ENCODE results near the gene GNAL.
"Not testable (repeated sequence)": the region's sequence is repeated elsewhere in the genome, so short reads cannot be mapped to it uniquely, and the experiment has no call there.

The GNAL gene

DNA sequence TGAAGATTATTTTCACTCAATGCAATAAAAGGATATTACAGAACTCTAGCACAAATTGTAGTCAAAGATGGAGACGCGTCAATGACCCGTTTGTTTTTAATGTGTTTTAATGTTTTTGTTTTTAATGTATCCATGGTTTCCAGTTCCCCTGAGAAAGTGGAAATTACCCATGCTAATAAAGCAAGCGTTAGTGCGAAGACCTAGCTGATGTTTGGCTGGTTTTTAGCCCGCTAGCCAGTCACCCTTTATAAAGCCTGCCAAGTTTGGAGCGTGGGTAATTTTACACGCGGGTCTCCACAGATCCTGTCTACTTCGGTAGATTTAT lies 161.7 kb downstream of the GNAL start:
- DNase-seq (ENCODE audit: low read depth): no peak

DNA sequence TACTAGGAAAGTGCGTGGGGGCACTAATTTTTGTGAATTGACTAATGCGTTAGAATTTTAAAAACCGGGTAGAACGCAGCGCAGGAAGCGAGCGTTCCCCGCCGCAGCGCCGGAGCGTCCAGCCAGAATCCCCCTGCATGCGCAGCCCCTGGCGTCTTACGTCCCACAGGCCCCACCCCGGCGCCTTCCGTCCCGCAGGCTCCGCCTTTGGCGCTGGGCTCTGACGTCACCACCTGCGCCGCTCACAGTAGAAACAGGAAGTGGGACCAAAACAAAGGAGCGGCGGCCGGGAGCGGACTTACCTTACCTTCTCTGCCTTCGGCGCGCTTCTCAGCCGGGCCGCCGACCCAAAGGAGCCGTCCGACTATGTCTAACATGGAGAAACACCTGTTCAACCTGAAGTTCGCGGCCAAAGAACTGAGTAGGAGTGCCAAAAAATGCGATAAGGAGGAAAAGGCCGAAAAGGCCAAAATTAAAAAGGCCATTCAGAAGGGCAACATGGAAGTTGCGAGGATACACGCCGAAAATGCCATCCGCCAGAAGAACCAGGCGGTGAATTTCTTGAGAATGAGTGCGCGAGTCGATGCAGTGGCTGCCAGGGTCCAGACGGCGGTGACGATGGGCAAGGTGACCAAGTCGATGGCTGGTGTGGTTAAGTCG lies 162.2 kb downstream of the GNAL start, which contains the start of gene CHMP1B:
CHMP1B (plus strand) TSS at position 268 of the 660 bp plus-strand sequence; CDS start at position 367, 99 bp downstream.
- peak; percentile 96 for DNase-seq (ENCODE audit: low read depth)

DNA sequence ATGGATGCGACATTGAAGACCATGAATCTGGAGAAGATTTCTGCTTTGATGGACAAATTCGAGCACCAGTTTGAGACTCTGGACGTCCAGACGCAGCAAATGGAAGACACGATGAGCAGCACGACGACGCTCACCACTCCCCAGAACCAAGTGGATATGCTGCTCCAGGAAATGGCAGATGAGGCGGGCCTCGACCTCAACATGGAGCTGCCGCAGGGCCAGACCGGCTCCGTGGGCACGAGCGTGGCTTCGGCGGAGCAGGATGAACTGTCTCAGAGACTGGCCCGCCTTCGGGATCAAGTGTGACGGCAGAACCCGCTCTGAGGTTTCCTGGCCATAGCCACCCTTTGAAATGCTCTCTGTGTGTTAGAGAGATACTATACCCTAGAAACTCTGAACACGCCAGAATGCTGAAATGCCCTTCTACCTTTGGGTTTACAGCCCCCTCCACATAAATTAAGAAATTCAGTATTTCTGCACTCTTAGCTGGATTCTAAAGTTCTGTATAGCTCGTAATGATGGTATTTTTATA lies 162.8 kb downstream of the GNAL start:
- DNase-seq (ENCODE audit: low read depth): peak; percentile 26

DNA sequence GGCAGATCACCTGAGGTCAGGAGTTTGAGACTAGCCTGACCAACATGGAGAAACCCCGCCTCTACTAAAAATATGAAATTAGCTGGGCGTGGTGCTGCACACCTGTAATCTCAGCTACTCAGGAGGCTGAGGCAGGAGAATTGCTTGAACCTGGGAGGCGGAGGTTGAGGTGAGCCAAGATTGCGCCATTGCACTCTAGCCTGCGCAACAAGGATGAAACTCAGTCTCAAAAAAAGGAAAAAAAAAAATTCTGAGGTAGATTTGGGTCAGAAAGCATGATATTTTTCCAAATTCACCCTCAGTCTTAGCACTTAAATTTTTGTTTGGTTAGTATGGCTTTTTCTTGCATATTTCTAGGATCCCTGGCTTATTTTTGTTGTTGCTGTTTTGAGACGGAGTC lies 165.5 kb downstream of the GNAL start:
- not testable (repeated sequence) for DNase-seq (ENCODE audit: low read depth)

DNA sequence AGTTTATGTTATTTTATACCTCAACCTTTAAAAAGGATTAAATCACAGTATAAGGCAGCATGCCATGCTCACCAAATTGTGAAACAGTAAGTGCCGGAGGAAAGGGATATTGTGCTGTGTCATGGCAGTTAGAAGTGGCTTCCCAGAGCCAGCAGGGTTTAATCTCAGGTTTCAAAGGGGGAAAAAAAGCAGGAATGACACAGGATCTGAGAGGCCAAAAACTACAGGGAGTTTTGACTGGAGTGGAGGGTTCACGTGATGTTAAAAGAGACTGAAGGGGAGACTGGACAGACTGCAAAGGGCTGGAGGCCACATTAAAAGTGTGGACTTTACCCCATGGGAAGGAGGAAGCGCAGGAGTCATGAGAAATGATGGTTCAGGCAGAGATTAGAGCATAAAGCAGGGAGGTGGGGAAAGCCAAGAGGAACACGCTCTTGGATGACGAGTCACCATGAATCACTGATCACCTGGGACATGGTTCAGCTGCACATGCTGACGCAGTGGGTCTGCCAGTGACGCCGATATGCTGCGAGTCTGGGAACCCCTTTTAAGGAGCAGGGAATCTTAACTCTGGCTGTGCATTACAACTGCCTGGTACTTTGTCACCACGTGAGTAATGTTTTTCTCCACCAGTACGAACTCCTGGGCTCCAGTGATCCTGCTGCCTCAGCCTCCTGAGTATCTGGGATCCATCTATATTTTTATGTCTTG lies 168.3 kb downstream of the GNAL start:
- no peak for DNase-seq (ENCODE audit: low read depth)

DNA sequence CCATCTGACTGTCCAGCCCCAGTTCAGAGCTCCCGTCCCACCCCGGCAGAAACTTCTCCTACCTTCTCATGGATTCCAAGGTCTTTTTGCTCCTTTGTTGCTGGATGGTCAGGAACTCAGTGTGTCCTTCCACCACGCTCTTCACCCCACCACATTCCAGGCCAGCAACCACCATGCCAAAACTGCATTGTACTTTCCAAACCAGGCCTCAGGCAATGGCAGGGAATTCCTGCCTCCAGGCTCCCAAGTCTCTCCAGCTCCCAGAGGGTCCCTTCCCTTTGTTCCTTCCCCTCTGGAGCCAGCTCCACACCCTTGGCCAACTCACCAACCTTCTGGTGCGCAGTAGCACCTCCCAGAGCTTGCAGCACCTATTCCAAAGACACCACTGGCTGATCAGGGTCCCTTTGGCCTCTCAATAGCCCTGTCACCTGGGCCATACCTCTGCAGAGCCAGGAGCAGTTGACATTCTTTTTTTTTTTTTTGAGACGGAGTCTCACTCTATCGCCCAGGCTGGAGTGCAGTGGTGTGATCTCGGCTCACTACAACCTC lies 170.3 kb downstream of the GNAL start:
- no peak for DNase-seq (ENCODE audit: low read depth)

DNA sequence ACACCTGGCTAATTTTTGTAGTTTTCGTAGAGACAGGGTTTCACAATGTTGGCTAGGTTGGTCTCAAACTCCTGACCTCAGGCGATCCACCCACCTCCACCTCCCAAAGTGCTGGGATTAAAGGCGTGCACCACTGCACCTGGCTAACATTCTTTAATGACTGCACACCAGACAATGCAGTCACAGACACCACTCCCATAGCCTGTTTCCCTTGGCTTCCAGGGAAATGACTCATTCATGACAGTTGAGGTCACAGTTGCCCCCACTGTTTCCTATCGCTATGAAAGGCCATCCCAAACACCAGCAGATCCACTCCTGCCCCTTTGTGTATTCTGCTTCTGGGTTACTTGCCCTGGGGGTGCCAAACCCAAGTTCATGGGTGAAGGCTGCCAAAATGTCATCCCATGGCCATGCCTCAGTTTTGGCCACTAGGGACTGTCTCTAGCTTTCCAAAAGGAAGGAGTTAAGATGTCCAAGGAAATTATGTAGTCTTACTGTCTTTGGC lies 170.9 kb downstream of the GNAL start:
- DNase-seq (ENCODE audit: low read depth): no peak

DNA sequence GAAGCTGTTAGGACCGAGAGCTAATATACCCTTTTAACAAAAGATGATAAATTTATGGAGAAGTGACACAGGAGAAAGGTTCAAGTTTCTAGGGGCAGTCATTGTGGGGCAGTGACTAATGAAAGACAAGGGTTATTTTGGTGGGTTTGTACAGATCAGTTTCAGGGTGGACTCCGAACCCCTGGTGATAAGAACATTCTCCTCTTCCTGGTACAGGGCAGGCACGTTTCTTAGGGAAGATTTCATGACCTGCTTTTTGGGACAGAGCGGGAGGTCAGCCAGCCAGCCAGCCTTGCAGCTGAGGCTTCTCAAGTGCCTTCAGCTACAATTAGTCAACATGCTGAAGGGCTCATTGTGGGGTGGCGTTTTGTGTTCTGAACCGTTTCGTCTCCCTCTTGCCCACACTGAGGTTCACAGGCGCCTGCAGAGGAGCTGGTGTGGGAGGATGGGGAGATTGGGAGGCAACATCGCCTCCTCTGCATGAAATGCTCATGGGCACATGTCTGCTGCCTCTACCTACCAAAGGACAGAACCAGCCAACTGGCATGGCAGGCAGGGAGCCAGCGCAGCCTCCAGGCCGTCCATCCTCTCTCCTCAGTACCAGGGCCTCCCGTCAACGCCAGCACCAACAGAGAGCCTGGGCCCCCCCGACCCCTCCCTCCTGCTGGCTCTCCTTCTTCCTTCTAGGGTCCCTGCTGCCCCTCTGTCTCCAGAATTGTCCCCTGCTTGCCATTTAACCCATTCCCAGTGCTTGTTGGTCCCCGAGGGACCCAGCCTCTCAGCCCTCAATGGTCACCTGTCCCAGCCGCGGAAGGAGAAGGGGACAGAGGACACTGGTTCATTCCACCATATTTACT lies 171.8 kb downstream of the GNAL start:
- no peak for DNase-seq (ENCODE audit: low read depth)

DNA sequence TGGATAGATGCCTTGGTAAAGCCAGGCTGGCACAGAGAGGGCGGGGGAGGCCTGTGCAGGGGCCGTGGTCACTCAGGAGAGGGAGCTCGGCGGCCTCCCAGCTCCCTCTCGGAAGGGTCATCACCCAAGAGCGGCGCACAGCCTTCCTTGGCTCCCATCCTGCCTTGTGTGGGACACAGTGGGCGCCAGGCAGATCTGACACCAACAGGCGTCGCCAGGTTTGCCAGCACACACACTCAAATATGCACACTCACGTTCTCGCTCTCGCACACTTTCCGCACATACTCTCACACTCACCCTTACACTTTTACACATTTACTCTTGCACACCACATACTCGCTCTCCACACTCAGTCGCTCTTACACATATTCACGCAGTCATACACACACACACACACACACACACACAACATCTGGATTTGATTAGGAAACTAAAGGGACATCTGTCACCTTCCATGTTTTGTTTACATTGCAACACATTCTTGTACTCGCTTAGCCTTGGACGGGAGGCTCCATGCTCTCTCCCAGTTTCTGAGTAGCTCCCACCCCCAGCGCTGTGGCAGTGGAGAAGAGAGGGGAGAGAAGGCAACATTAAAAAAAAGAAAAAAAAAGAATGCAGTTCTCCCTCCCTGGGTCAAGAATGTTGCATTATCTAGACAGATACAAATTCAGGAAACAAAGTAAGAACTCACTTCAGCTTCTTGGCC lies 172.7 kb downstream of the GNAL start:
- DNase-seq (ENCODE audit: low read depth): no peak

DNA sequence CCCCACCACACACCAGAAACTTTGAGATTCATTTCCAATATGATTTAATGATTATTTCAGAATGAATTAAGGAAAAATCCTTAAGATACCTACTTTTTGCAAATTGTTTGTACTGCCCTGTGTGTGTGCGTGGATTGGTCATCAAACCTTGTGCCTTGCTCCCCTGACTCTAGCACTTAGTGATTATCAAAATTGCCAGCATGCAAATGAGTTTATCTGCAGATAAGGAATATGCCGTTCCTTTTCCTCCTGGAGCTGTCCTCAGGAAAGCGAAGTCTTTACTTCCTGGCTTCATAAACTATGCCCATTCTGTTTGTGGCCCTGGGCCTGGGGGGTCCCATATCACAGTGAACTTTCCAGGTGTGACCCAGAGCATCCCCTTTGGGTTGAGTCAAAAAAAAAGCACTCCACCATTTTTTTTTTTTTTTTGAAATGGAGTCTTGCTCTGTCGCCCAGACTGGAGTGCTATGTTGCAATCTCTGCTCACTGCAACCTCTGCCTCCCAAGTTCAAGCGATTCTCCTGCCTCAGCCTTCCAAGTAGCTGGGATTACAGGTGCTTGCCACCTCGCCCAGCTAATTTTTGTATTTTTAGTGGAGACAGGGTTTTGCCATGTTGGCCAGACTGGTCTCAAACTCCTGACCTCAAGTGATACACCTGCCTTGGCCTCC lies 173.5 kb downstream of the GNAL start:
- no peak for DNase-seq (ENCODE audit: low read depth)

DNA sequence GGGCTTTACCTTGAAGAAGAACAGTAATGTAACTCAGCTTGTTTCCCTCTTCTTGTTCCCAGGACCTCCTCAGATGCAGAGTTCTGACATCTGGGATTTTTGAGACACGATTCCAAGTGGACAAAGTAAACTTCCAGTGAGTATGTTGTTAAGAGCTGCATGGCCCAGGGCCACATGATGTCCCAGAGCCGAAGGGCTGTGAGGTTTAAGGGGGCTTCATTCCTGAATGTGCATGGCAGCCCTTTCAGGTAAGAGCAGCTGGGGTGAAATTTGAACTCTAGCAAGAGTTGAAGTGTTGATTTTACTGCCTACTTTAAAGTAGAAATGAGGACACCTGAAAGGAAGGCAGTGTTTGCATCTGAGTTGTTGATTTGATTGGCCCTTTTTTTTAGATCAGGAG lies 175.4 kb downstream of the GNAL start:
- no peak for DNase-seq (ENCODE audit: low read depth)

DNA sequence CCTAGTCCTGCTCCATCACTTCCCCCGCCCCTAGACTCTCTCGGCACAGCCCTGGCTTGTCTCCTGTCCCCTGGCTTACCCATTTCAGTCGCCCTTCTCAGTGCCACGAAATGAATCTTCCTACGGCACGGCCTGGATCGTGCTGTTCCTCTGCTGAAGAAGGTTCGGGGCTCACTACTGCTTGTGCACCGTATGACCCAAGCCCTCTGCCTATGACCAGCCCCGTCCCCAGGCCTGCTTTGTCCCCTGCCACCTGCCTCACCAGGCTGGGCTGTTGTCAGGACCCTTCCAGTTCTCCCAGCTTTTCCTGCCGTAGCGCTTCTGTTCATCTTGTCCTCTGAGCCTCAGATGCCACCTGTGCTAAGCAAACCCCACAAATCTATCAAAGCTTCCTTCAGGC lies 176.0 kb downstream of the GNAL start:
- no peak for DNase-seq (ENCODE audit: low read depth)

DNA sequence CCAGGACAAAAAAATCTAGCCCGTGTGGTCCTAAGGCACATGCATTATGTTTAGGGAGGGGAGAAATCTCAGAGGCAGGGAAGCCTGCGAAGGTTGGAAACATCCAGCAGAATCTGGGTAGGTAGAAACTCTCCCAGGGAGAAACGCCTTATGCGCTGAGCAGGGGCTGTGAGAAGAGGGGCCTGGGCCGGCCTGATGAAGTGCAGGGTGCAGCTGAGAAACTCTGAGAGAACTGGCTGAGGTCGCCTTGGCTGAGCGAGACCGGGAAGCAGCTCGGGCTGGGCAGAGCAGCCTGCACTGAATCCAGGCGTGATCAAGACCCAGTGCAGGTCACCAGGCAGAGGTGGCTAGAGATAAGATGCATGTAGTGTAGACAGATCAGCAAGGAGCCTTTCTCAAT lies 177.3 kb downstream of the GNAL start:
- no peak for DNase-seq (ENCODE audit: low read depth)

DNA sequence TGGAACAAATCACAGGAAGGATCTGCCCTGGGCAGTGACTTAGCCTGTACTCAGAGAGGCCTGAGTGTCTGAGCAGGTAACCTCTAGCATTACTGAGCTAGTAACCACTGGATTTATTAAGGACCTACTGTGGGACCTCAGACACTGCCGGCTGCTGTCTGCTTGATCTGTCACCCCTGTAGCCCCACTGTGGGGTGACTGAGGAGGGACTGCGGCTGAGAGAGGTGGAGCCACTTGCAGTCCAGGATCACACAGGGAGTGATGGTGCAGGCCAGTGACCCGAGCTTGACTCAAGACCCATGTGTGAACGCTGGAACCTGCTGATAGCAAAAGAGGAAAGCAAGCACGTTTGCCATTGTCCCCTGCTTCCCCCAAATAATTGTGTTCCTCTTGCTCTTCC lies 177.7 kb downstream of the GNAL start:
- no peak for DNase-seq (ENCODE audit: low read depth)

DNA sequence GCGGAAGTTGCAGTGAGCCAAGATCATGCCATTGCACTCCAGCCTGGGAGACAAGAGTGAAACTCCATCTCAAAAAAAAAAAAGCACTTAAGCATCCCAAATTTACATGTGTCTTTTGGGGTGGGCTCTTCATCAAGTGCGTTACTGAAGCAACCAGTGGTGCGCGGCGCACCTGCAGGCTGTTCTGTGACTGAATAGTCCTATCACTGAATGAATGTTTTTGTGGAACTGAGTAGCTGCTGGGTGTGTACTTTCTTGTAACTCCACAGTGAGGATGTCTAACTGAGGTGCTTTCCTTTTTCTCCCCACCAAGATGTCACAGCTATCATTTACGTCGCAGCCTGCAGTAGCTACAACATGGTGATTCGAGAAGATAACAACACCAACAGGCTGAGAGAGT lies 179.2 kb downstream of the GNAL start:
- no peak for DNase-seq (ENCODE audit: low read depth)

DNA sequence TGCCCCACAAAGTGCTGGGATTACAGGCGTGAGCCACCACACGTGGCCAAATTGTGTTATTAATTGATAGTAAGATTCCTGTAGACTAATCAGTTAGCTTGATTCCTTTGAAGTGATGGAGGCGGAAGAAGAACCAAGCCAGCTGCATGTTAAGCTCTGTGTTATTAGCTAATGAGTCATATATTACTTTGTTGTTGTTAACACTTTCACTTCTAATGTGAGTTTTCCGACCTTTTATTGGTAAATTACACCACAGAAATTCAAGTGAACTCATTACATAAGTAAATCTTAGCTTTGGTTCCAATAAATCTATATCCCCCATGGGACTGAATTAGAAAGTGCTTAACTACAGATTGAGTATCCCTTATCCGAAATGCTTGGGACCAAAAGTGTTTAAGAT lies 182.4 kb downstream of the GNAL start:
- no peak for DNase-seq (ENCODE audit: low read depth)

DNA sequence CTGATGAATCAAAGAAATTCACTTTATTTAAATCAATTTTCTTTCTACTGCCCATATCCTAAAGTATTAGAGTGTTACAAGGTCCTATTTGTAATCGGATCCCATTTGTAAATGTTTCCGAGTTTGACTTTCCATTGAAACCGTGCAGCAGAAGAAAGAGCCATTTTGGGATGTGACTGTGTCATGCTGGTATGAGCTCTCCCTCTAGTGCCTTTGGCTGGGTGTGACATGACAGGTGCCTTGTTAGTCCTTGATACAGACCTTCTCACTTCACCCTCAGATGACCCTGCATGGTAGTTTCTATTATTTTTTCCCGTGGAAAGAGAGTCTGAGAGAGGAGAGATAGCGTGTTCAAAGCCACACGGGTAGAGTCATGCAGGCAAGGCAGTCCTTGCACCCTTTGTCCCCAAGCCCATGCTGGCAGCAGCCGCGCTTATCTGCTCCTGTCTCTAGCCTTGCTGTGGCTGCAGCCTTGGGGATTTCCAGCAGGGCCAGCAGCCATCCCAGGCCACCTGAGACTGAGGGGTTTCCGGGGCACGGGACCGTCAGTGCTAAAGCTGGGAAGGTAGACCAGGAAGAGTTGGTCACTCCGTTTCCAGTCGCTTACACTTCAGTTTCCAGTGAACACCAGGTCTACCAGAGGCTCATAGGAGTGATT lies 183.5 kb downstream of the GNAL start:
- DNase-seq (ENCODE audit: low read depth): no peak

DNA sequence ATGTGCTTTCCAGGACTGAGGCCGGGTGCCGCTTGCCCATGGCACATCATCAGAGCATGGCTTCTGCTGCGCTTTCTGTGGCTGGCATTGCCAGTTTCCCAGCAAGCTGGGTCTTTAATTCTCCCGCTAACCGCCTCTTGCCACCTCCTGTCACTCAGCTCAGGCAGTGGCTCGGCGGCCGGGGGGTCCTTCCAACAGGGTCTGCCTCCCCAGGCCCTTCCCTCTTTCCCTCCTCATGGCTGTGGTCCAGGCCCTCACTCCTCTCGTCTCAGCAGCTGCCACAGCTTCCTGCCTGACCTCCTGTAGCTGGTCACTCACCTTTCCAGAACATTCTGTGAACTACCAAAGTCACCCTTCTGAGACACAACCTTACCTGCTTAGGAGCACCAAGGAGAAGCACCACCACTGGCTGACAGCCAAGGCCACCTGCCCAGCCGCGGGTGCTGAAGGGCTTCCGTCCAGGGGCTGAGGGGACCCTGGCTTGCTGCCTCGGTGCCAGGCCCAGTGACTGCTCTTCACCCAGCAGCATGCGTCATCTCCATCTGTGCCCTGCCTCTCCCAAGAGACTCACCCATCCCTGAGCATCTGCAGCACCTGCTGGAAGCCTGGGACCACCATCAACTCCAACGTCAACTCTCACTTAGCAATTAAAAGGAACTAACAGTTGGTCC lies 184.7 kb downstream of the GNAL start:
- DNase-seq (ENCODE audit: low read depth): no peak

DNA sequence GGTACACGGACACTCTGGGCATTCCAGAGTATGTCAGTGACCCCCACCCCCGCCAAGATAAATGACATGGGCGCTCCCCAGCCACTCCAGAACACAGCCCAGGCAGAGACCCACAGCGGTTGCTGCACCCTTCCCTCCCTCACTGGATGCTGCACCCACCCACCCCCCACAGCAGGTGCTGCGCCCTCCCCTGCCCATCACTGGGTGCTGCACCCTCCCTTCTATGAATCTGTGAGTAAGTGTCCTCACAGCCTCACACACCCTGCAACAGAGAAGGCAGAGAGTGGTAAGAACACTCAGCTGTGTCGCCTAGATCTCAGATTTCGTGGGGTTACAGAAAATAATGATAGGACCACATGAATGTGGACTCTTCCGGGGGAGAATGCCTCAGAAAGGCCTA lies 185.6 kb downstream of the GNAL start:
- no peak for DNase-seq (ENCODE audit: low read depth)
